ENCODE measurements around the gene MIEF2.

DNA sequence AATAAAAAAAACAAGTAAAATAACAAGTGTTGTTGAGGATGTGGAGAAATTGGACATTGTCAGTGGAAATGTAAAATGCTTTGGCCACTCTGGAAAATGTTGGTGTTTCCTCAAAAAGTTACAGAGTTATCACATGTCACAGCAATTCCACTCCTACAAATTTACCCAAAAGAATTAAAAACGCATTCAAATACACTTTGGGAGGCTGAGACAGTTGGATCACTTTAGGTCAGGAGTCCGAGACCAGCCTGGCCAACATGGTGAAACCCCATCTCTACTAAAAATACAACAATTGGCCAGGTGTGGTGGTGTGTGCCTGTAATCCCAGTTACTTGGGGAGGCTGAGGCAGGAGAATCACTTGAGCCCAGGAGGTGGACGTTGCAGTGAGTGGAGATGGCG is 48.7 kb downstream of the MIEF2 start:
- no peak for TF ChIP-seq SUZ12 (IDR thresholded peaks at IDR 0.05; ENCODE audit: unreplicated experiment)
- no peak for TF ChIP-seq RAD21 (IDR thresholded peaks at IDR 0.05; ENCODE audit: insufficient read depth, low read depth, low read length)
- TF ChIP-seq POLR2A (IDR thresholded peaks at IDR 0.05; ENCODE audit: low read depth, low read length): no peak
- no peak for TF ChIP-seq EZH2 (IDR thresholded peaks at IDR 0.05; ENCODE audit: borderline replicate concordance, control insufficient read depth, low read depth, low read length)
- no peak for TF ChIP-seq CHD2 (IDR thresholded peaks at IDR 0.05; ENCODE audit: borderline replicate concordance, low read depth, low read length)
- no peak for TF ChIP-seq TCF7 (IDR thresholded peaks at IDR 0.05; ENCODE audit: borderline replicate concordance)

Data from GM12878 (cell line).